EL (cell line): ENCODE data around the gene CELA3B.
A peak's percentile ranks its signal among the peaks of the same experiment; 100 is the strongest.
"Not testable (repeated sequence)": the region's sequence is repeated elsewhere in the genome, so short reads cannot be mapped to it uniquely, and the experiment has no call there.

Source experiments
- DNase-seq: peaks from one replicate; pipeline ENCODE4 v3.0.0-alpha.2; 2016

CELA3B gene

GRCh38 chr1:21976703-21977239 lies at the start of gene CELA3B:
CELA3B (plus strand) TSS chr1:21977022; CDS start chr1:21977040, 18 bp downstream.
- not testable (repeated sequence) for DNase-seq

- DNase-seq, result peak; percentile 55
Measured at GRCh38 chr1:21927533-21928237, 49.1 kb upstream of the CELA3B start.

- DNase-seq, result no peak
Measured at GRCh38 chr1:21930080-21930571, 46.7 kb upstream of the CELA3B start.

- no peak for DNase-seq
Measured at GRCh38 chr1:21930629-21931170, 46.1 kb upstream of the CELA3B start.

- DNase-seq, result peak; percentile 98
Measured at GRCh38 chr1:21931171-21932093, 45.4 kb upstream of the CELA3B start.

- DNase-seq, result peak; percentile 68
Measured at GRCh38 chr1:21932127-21932526, 44.7 kb upstream of the CELA3B start.

GRCh38 chr1:21933397-21934248 lies 43.2 kb upstream of the CELA3B start:
- no peak for DNase-seq

GRCh38 chr1:21935393-21935804 lies 41.4 kb upstream of the CELA3B start:
- DNase-seq, result peak; percentile 73

GRCh38 chr1:21935891-21936365 lies 40.9 kb upstream of the CELA3B start:
- DNase-seq, result peak; percentile 46

GRCh38 chr1:21936366-21937031 lies 40.3 kb upstream of the CELA3B start:
- no peak for DNase-seq

GRCh38 chr1:21937034-21937371 lies 39.8 kb upstream of the CELA3B start, which contains the start of gene HSPG2:
HSPG2 (minus strand) TSS chr1:21937310; CDS start chr1:21937217, 93 bp downstream.
- no peak for DNase-seq

- peak; percentile 87 for DNase-seq
Measured at GRCh38 chr1:21937372-21938121, 39.3 kb upstream of the CELA3B start.

- DNase-seq, result no peak
Measured at GRCh38 chr1:21938732-21939538, 37.9 kb upstream of the CELA3B start.

GRCh38 chr1:21939650-21940374 lies 37.0 kb upstream of the CELA3B start:
- peak; percentile 99 for DNase-seq

- no peak for DNase-seq
Measured at GRCh38 chr1:21940492-21940891, 36.3 kb upstream of the CELA3B start.

- no peak for DNase-seq
Measured at GRCh38 chr1:21941370-21941769, 35.5 kb upstream of the CELA3B start.

- DNase-seq, result no peak
Measured at GRCh38 chr1:21942464-21942863, 34.4 kb upstream of the CELA3B start.

- peak; percentile 76 for DNase-seq
Measured at GRCh38 chr1:21942959-21943640, 33.7 kb upstream of the CELA3B start.

GRCh38 chr1:21944733-21945073 lies 32.1 kb upstream of the CELA3B start:
- no peak for DNase-seq
